AG10803 (cell line): Measurements from ENCODE around the gene C16orf92.

Source experiments
- DNase-seq: peaks from one replicate; pipeline ENCODE4 v3.0.0; 2010; ENCODE audit warnings: low read depth
- H3K4me3 ChIP-seq: 2 replicates; pipeline ENCODE4 v1.5.1; 2011; ENCODE audit warnings: mild to moderate bottlenecking, low read length, control low read depth
- TF ChIP-seq, protein P1 (sequence below): conservative IDR thresholded peaks from 2 replicates; pipeline ENCODE4 v1.5.1; 2011; ENCODE audit warnings: mild to moderate bottlenecking, low read length, control low read depth, inconsistent platforms

Gene C16orf92

DNA sequence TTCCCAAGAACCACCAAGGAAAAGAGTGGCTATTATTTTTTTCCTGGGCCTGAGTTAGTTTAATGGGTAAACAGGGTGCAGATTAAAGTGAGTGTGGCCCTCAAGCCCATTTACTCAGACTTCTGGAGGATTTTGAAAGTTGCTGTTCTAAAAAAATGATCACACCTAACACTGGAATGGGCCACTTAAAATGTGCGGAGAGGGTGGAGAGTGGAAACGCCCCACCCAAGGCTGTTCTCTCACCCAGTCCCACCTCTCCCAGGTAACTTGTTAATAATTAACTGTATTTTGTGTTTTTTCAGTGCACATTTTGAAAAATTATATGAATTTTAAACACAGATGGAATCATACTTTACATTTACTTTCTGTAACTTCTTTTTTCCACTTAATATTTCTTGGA, 33.0 kb upstream of the C16orf92 start:
- H3K4me3 ChIP-seq: no peak overlapping the region
- DNase-seq: no peak
- TF ChIP-seq, protein P1, sequence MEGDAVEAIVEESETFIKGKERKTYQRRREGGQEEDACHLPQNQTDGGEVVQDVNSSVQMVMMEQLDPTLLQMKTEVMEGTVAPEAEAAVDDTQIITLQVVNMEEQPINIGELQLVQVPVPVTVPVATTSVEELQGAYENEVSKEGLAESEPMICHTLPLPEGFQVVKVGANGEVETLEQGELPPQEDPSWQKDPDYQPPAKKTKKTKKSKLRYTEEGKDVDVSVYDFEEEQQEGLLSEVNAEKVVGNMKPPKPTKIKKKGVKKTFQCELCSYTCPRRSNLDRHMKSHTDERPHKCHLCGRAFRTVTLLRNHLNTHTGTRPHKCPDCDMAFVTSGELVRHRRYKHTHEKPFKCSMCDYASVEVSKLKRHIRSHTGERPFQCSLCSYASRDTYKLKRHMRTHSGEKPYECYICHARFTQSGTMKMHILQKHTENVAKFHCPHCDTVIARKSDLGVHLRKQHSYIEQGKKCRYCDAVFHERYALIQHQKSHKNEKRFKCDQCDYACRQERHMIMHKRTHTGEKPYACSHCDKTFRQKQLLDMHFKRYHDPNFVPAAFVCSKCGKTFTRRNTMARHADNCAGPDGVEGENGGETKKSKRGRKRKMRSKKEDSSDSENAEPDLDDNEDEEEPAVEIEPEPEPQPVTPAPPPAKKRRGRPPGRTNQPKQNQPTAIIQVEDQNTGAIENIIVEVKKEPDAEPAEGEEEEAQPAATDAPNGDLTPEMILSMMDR: no peak

DNA sequence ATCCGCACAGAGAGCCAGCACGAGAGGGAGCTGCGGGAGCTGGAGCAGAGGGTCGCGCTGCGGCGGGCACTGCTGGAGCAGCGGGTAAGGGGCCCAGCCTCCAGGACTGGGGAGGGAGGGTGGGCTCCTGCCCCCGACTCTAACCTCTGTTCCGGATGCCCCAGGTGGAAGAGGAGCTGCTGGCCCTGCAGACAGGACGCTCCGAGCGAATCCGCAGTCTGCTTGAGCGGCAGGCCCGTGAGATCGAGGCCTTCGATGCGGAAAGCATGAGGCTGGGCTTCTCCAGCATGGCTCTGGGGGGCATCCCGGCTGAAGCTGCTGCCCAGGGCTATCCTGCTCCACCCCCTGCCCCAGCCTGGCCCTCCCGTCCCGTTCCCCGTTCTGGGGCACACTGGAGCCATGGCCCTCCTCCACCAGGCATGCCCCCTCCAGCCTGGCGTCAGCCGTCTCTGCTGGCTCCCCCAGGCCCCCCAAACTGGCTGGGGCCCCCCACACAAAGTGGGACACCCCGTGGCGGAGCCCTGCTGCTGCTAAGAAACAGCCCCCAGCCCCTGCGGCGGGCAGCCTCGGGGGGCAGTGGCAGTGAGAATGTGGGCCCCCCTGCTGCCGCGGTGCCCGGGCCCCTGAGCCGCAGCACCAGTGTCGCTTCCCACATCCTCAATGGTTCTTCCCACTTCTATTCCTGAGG, 32.0 kb upstream of the C16orf92 start:
- H3K4me3 ChIP-seq: no peak overlapping the region
- TF ChIP-seq, protein P1: no peak
- no peak for DNase-seq

DNA sequence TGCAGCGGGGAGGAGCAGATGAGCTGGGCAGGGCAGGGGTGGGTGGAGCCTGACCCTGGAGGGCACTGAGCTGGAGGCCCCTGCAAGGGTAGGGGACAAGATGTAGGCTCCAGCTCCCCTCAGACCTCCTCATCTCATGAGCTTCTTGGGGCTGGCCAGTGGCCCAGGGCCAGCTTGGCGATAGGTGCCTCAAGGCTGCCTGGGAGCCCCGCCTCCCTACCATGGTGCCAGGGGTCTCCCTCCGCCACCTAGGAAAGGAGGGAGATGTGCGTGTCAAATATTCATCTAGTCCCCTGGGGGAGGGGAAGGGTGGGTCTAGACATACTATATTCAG, 31.5 kb upstream of the C16orf92 start:
- DNase-seq: no peak
- TF ChIP-seq, protein P1: no peak
- H3K4me3 ChIP-seq: no peak overlapping the region

DNA sequence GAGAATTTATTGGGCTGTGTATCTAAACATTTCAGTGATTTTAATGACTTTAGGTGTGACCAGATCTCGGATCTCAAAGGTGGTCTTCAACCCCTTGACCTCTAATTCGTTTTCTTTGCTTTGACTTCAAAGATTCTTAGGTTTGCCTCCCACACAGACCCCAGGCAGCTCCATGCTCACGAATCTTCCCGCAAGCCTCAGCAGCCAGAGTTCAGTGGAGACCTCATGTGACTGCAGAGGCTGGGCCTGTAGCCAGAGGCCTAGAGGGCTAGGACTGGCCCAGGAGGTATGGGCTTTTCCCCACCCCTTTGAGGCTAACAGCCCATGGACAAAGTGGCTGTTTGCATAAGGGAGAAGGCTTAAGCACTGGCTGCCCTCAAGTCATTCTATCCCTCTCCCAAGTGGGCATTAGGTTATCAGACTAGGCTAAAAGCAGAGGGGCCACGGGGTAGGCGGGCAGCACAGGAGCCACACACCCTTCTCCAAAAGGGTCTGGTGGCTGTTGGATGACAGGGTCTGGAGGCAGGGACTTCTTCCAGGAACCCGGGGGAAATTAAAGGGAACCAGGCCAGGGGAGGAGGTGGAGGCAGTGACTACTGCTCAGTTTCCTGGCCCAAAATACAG, 30.5 kb upstream of the C16orf92 start:
- DNase-seq: no peak
- TF ChIP-seq, protein P1: no peak
- no peak overlapping the region for H3K4me3 ChIP-seq

DNA sequence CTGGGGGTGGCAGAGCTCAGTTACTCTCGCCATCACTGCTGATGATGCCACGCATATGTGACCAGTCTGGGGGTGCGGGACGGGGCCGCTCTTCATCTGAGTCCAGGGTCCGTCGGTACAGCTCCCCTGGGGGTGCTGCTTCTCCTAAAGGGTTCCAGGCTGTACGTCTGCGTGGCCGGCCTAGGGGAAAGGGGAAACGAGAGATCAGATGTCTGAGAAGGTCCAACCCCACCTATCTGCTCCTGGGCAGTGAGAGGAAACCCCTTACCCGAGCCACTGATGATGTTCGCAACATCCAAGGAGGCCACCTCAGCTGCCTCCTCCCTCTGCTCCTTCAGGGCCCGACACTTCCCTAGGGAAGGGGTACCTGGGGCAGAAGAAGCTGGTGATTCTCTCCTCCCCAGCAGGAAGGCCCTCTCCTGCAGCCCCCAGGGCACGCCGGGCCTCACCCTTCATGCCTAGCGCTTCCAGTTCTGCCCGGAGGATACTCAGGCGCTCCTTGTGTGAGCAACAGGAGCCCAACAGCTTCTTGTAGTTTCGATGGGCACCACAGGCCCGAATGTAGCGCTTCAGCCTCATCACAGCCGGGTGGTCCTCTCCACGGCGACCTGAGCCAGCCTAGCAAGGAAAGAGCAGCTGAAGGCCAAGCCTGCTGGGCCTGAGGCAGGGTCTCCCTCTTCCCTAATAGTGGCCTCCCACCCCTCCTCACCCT, 29.7 kb upstream of the C16orf92 start:
- no peak for DNase-seq
- TF ChIP-seq, protein P1: no peak
- no peak overlapping the region for H3K4me3 ChIP-seq

DNA sequence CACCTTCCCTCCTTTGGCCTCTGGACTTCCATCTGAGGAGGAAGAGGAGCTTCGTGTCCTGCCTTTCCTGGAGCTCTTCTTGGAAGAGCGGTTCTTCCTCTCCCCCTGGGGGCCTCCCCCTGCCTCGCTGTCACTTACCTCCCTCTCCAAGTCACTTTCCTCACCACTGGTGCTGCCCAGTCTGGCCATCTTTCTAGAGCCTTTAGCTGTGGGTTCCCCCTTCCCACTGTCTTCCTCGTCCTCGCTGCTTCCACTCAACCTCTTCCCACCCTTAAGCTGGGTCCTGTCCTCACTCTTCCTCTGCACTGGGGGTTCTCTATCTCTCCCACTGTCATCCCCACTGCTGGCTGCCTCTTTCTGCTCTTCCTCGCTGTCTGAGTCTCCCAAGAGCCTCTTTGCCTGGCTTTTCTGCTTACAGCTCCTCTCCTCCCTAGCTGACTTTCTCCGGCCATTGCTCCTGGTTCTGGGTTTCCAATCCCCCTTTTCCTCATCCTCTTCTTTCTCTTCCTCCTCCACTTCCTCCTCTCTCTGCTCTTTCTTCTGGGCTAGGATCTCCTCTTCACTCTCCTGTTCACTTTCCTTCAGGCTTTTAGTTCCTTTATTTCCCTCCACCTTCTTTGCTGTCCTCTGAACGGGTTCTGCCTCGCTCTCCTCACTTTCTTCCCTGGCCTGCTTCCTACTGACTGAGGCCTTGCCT, 28.9 kb upstream of the C16orf92 start:
- no peak overlapping the region; the same call in 1 of the 2 replicates for H3K4me3 ChIP-seq
- TF ChIP-seq, protein P1: no peak
- no peak for DNase-seq
